ENCODE measurements around the gene CMTM6. TPM values are rescaled to one million over a fixed set of nuclear protein-coding genes. Genes with fewer than 3 reads are reported as not detected.
A peak's percentile ranks its signal among the peaks of the same experiment; 100 is the strongest.

The CMTM6 gene
- total and polyA plus RNA-seq, 9 of the 15 experiments (the other 6 are each of a cell fraction or from before 2014, with no cell fraction given), result 8.9 to 39.7 (median 19.5) TPM

GRCh38 chr3:32474201-32474600 lies 28.5 kb downstream of the CMTM6 start:
- H3K27ac ChIP-seq (ENCODE audit: extremely low read depth, low read depth, low read length), result no peak overlapping the region
- H3K27me3 ChIP-seq (ENCODE audit: control insufficient read depth in 2 of 2, insufficient read depth in 2 of 2, low read length in 2 of 2), result no peaks in the 10 kb centered on the region
- no TSS peak for BruUV-seq (replicated peaks)
- CTCF ChIA-PET (ENCODE audit: low intra/inter-chr PET ratio), result no interaction called here
- no peak overlapping the region for H3K4me3 ChIP-seq
- intact Hi-C loops (cut with micrococcal nuclease), result no loop called here
- H2AFZ ChIP-seq (ENCODE audit: low read depth, low read length), result no peak overlapping the region
- in situ Hi-C loops (cut with MboI), result no loop called here
- no peaks in the 10 kb centered on the region for H4K20me1 ChIP-seq (replicated peaks; ENCODE audit: control insufficient read depth, insufficient read depth, low read length)
- no peak for ATAC-seq
- H3K9me1 ChIP-seq (ENCODE audit: control insufficient read depth, insufficient read depth, low read length), result no peaks in the 10 kb centered on the region
- H3K4me2 ChIP-seq (ENCODE audit: insufficient read depth, low read length), result no peak overlapping the region
- no peaks in the 10 kb centered on the region for H3K4me1 ChIP-seq (replicated peaks in 1 of 2; ENCODE audit: control insufficient read depth in 2 of 2, insufficient read depth in 2 of 2, low read length in 2 of 2)
- no peak overlapping the region for H3K9ac ChIP-seq (ENCODE audit: insufficient read depth in 1 of 2, low read depth in 2 of 2, low read length in 2 of 2)
- peak in 1 of 4 experiments; percentile 4 for DNase-seq (ENCODE audit: extremely low read depth in 1 of 4, low spot score in 3 of 4)
- H3K36me3 ChIP-seq (ENCODE audit: control insufficient read depth, insufficient read depth, low read length), result peaks cover 7% of the 10 kb centered on the region; the same call in 1 of the 3 replicates
- POLR2A ChIA-PET, result interaction anchor here (2.5 kb wide), 1 partner anchor 9 kb away, joined by 8 read pairs; no protein-coding TSS in a partner anchor
- H3K9me3 ChIP-seq (replicated peaks; ENCODE audit: control insufficient read depth, insufficient read depth, low read depth, low read length), result no peaks in the 10 kb centered on the region
- WGBS (ENCODE audit: insufficient coverage, low coverage, missing lambda C conversion rate), result 70% methylated on average over 2 of the region's 2 CpGs
- H3K79me2 ChIP-seq (ENCODE audit: control insufficient read depth, insufficient read depth, low read length), result no peaks in the 10 kb centered on the region
- no peak for FAIRE-seq
- no peak for TF ChIP-seq NFIX (CRISPR knock-in tag; IDR thresholded peaks at IDR 0.05; ENCODE audit: low read depth)
- TF ChIP-seq GMEB1 (CRISPR knock-in tag; IDR thresholded peaks at IDR 0.05), result no peak
- TF ChIP-seq, protein P1, sequence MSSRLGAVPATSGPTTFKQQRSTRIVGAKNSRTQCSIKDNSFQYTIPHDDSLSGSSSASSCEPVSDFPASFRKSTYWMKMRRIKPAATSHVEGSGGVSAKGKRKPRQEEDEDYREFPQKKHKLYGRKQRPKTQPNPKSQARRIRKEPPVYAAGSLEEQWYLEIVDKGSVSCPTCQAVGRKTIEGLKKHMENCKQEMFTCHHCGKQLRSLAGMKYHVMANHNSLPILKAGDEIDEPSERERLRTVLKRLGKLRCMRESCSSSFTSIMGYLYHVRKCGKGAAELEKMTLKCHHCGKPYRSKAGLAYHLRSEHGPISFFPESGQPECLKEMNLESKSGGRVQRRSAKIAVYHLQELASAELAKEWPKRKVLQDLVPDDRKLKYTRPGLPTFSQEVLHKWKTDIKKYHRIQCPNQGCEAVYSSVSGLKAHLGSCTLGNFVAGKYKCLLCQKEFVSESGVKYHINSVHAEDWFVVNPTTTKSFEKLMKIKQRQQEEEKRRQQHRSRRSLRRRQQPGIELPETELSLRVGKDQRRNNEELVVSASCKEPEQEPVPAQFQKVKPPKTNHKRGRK (tag; IDR thresholded peaks at IDR 0.05), result no peak
- TF ChIP-seq, protein P2, sequence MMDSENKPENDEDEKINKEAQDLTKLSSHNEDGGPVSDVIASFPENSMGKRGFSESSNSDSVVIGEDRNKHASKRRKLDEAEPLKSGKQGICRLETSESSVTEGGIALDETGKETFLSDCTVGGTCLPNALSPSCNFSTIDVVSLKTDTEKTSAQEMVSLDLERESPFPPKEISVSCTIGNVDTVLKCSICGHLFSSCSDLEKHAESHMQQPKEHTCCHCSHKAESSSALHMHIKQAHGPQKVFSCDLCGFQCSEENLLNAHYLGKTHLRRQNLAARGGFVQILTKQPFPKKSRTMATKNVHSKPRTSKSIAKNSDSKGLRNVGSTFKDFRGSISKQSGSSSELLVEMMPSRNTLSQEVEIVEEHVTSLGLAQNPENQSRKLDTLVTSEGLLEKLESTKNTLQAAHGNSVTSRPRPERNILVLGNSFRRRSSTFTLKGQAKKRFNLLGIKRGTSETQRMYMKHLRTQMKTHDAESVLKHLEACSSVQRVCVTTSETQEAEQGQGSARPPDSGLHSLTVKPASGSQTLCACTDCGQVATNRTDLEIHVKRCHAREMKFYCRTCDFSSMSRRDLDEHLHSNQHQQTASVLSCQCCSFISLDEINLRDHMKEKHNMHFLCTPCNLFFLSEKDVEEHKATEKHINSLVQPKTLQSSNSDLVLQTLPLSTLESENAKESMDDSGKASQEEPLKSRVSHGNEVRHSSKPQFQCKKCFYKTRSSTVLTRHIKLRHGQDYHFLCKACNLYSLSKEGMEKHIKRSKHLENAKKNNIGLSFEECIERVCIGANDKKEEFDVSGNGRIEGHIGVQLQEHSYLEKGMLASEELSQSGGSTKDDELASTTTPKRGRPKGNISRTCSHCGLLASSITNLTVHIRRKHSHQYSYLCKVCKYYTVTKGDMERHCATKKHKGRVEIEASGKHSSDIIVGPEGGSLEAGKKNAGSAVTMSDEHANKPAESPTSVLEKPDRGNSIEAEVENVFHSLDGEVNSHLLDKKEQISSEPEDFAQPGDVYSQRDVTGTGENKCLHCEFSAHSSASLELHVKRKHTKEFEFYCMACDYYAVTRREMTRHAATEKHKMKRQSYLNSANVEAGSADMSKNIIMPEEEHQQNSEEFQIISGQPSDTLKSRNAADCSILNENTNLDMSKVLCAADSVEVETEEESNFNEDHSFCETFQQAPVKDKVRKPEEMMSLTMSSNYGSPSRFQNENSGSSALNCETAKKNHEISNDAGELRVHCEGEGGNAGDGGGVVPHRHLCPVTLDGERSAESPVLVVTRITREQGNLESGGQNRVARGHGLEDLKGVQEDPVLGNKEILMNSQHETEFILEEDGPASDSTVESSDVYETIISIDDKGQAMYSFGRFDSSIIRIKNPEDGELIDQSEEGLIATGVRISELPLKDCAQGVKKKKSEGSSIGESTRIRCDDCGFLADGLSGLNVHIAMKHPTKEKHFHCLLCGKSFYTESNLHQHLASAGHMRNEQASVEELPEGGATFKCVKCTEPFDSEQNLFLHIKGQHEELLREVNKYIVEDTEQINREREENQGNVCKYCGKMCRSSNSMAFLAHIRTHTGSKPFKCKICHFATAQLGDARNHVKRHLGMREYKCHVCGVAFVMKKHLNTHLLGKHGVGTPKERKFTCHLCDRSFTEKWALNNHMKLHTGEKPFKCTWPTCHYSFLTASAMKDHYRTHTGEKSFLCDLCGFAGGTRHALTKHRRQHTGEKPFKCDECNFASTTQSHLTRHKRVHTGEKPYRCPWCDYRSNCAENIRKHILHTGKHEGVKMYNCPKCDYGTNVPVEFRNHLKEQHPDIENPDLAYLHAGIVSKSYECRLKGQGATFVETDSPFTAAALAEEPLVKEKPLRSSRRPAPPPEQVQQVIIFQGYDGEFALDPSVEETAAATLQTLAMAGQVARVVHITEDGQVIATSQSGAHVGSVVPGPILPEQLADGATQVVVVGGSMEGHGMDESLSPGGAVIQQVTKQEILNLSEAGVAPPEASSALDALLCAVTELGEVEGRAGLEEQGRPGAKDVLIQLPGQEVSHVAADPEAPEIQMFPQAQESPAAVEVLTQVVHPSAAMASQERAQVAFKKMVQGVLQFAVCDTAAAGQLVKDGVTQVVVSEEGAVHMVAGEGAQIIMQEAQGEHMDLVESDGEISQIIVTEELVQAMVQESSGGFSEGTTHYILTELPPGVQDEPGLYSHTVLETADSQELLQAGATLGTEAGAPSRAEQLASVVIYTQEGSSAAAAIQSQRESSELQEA (IDR thresholded peaks at IDR 0.05; ENCODE audit: low read depth), result no peak
- TF ChIP-seq HDAC8 (tag; IDR thresholded peaks at IDR 0.05), result no peak
- no peak for TF ChIP-seq MAFG (tag; conservative IDR thresholded peaks at IDR 0.05)
- no peak for TF ChIP-seq HSF4 (CRISPR knock-in tag; IDR thresholded peaks at IDR 0.05; ENCODE audit: borderline replicate concordance)
- no peak for TF ChIP-seq ZNF76 (CRISPR knock-in tag; IDR thresholded peaks at IDR 0.05; ENCODE audit: borderline replicate concordance)
- TF ChIP-seq NUFIP1 (IDR thresholded peaks at IDR 0.05; ENCODE audit: partially characterized antibody), result no peak
- no peak for TF ChIP-seq CBFA2T2 (conservative IDR thresholded peaks at IDR 0.05)
- no peak for TF ChIP-seq E2F3 (CRISPR knock-in tag; IDR thresholded peaks at IDR 0.05)
- no peak for TF ChIP-seq ZNF583 (CRISPR knock-in tag; IDR thresholded peaks at IDR 0.05)
- no peak for TF ChIP-seq ZEB2 (IDR thresholded peaks at IDR 0.05)

Measured in K562 (cell line).